SU-DHL-6 (cell line): ENCODE results near the gene TAF11L10.

Experiments used
- CTCF ChIP-seq: fragments of 200-600 bp; sonication (generic); IDR thresholded peaks from one replicate; pipeline ENCODE4 v1.5.1; 2017; ENCODE audit warnings: antibody characterized with exemption, mild to moderate bottlenecking, low read length, moderate library complexity; ENCODE audit not compliant: insufficient read depth, poor library complexity, severe bottlenecking
- EZH2phosphoT487 ChIP-seq: fragments of 200-600 bp; sonication (generic), shearing (Covaris generic); conservative IDR thresholded peaks from 2 replicates; pipeline ENCODE4 v1.6.1; 2018; ENCODE audit warnings: mild to moderate bottlenecking, antibody characterized with exemption, low read length, moderate library complexity, mixed read lengths

- TF ChIP-seq CTCF (no peak), EZH2phosphoT487 (no peak)
These were observed 7.3 kb upstream of the TAF11L10 start for GRCh38 chr5:17604951-17605350.
